IMR-90 (cell line): Measurements from ENCODE around the gene TPX2. TPM values are rescaled to one million over a fixed set of nuclear protein-coding genes. Genes with fewer than 3 reads are reported as not detected.
A peak's percentile ranks its signal among the peaks of the same experiment; 100 is the strongest.

ENCODE experiments used
- ATAC-seq: fragments of 200-7000 bp; cut with Tn5 transposase; 2 replicates; pipeline ENCODE4 v1.9.1; 2020; ENCODE audit warnings: low read depth, mild to moderate bottlenecking, moderate library complexity
- BruUV-seq: library from RNA; stranded (reverse); fragments of 400-500 nt; replicated peaks from 2 replicates; lab custom pipeline; 2021; lab: Mats Ljungman, UMichigan
- CTCF ChIA-PET: fragments of 300-600 bp; formaldehyde crosslinking; extraction: SDS; loops from one replicate; lab custom pipeline; 2021; ENCODE audit warnings: antibody characterized with exemption; lab: Yijun Ruan, JAX
- POLR2A ChIA-PET: fragments of 300-600 bp; sonication (Branson Sonifier 250); formaldehyde crosslinking; loops from one replicate; lab custom pipeline; 2022; ENCODE audit warnings: antibody characterized with exemption; ENCODE audit not compliant: unreplicated experiment; lab: Charles Lee
- DNase-seq: peaks from one replicate; pipeline ENCODE4 v3.0.0; 2013
- H2AFZ ChIP-seq: replicated peaks from 2 replicates; pipeline ENCODE3; 2013; ENCODE audit warnings: low read length, mild to moderate bottlenecking; ENCODE audit not compliant: poor library complexity
- H2AK5ac ChIP-seq: 2 replicates; pipeline ENCODE4 v1.6.1; 2013; ENCODE audit warnings: low read depth, low read length, inconsistent platforms
- H2AK9ac ChIP-seq: replicated peaks from 2 replicates; pipeline ENCODE3; 2013; ENCODE audit warnings: mild to moderate bottlenecking, low read depth, low read length, moderate library complexity; ENCODE audit not compliant: poor library complexity
- H2BK120ac ChIP-seq: 2 replicates; pipeline ENCODE4 v1.6.1; 2013; ENCODE audit warnings: low read depth, low read length, inconsistent platforms
- H2BK15ac ChIP-seq: 3 replicates; pipeline ENCODE4 v1.6.1; 2013; ENCODE audit warnings: low read depth, low read length, inconsistent platforms
- H2BK20ac ChIP-seq: 2 replicates; pipeline ENCODE4 v1.6.1; 2013; ENCODE audit warnings: low read depth, mild to moderate bottlenecking, inconsistent platforms, low read length, moderate library complexity
- H2BK5ac ChIP-seq: 2 replicates; pipeline ENCODE4 v1.6.1; 2013; ENCODE audit warnings: mild to moderate bottlenecking, low read depth, low read length, inconsistent platforms; ENCODE audit not compliant: poor library complexity, severe bottlenecking
- H3K14ac ChIP-seq: replicated peaks from 2 replicates; pipeline ENCODE4 v1.6.1; 2013; ENCODE audit warnings: low read depth, low read length, inconsistent platforms
- H3K18ac ChIP-seq: 2 replicates; pipeline ENCODE4 v1.6.1; 2013; ENCODE audit warnings: low read depth, low read length, control low read depth
- H3K23ac ChIP-seq: 2 replicates; pipeline ENCODE4 v1.6.1; 2013; ENCODE audit warnings: low read depth, low read length, inconsistent platforms
- H3K27ac ChIP-seq: 2 replicates; pipeline ENCODE4 v1.5.1; 2013; ENCODE audit warnings: mild to moderate bottlenecking, control low read depth, low read length; ENCODE audit not compliant: insufficient read depth
- H3K27me3 ChIP-seq: 2 replicates; pipeline ENCODE4 v1.6.1; 2013; ENCODE audit warnings: low read length; ENCODE audit not compliant: control insufficient read depth, insufficient read depth
- H3K36me3 ChIP-seq: 2 replicates; pipeline ENCODE4 v1.6.1; 2013; ENCODE audit warnings: low read length, mixed read lengths; ENCODE audit not compliant: control insufficient read depth, insufficient read depth
- H3K4ac ChIP-seq: 2 replicates; pipeline ENCODE4 v1.6.1; 2013; ENCODE audit warnings: low read depth, low read length, inconsistent platforms
- H3K4me1 ChIP-seq: 2 replicates; pipeline ENCODE4 v1.6.1; 2013; ENCODE audit warnings: low read length, mixed read lengths; ENCODE audit not compliant: control insufficient read depth, insufficient read depth
- H3K4me2 ChIP-seq: 2 replicates; pipeline ENCODE4 v1.6.1; 2013; ENCODE audit warnings: low read depth, mild to moderate bottlenecking, control low read depth, low read length, moderate library complexity
- H3K4me3 ChIP-seq: 2 replicates; pipeline ENCODE4 v1.5.1; 2013; ENCODE audit warnings: low read depth, mild to moderate bottlenecking, control low read depth, low read length, moderate library complexity; ENCODE audit not compliant: insufficient read depth
- H3K56ac ChIP-seq: 2 replicates; pipeline ENCODE4 v1.6.1; 2013; ENCODE audit warnings: low read length, inconsistent platforms; ENCODE audit not compliant: insufficient read depth; ENCODE audit errors: extremely low read depth
- H3K79me1 ChIP-seq, 2 experiments: 2 replicates each; pipeline ENCODE4 v1.6.1; 2013; ENCODE audit warnings: low read length in 2 of 2, inconsistent platforms in 1 of 2, low read depth in 1 of 2
- H3K9ac ChIP-seq: 2 replicates; pipeline ENCODE4 v1.6.1; 2013; ENCODE audit warnings: low read depth, low read length, control low read depth
- H3K9me1 ChIP-seq: 2 replicates; pipeline ENCODE4 v1.6.1; 2013; ENCODE audit warnings: low read length, inconsistent platforms; ENCODE audit not compliant: insufficient read depth
- H3K9me3 ChIP-seq: 2 replicates; pipeline ENCODE4 v1.6.1; 2013; ENCODE audit warnings: low read length; ENCODE audit not compliant: control insufficient read depth, insufficient read depth
- H4K20me1 ChIP-seq: 2 replicates; pipeline ENCODE4 v1.6.1; 2013; ENCODE audit warnings: low read length, inconsistent platforms; ENCODE audit not compliant: insufficient read depth
- H4K5ac ChIP-seq: 2 replicates; pipeline ENCODE4 v1.6.1; 2013; ENCODE audit warnings: mild to moderate bottlenecking, low read depth, low read length, control low read depth
- H4K8ac ChIP-seq, 2 experiments: 2 replicates each; pipeline ENCODE4 v1.6.1; 2013; ENCODE audit warnings: low read depth in 2 of 2, low read length in 2 of 2, control low read depth in 1 of 2, inconsistent platforms in 1 of 2
- H4K91ac ChIP-seq: 2 replicates; pipeline ENCODE4 v1.6.1; 2013; ENCODE audit warnings: low read depth, low read length, inconsistent platforms; ENCODE audit not compliant: insufficient read depth
- CEBPB ChIP-seq: IDR thresholded peaks from 2 replicates; pipeline ENCODE4 v1.6.1; 2012; ENCODE audit warnings: low read depth, low read length, improper control_type of control experiment
- CHD1 ChIP-seq: IDR thresholded peaks from 2 replicates; pipeline ENCODE4 v1.6.1; 2012; ENCODE audit warnings: low read depth, low read length, improper control_type of control experiment
- CTCF ChIP-seq: conservative IDR thresholded peaks from 2 replicates; pipeline ENCODE4 v1.5.1; 2012; ENCODE audit warnings: mild to moderate bottlenecking, low read depth, low read length, improper control_type of control experiment
- ELK1 ChIP-seq: fragments of 150-350 bp; IDR thresholded peaks from 2 replicates; pipeline ENCODE4 v1.6.1; 2016; ENCODE audit warnings: low read depth, mild to moderate bottlenecking, low read length, moderate library complexity, borderline replicate concordance
- FOS ChIP-seq: fragments of 150-350 bp; IDR thresholded peaks from 2 replicates; pipeline ENCODE4 v1.6.1; 2016; ENCODE audit warnings: low read depth, low read length
- MAZ ChIP-seq: IDR thresholded peaks from 2 replicates; pipeline ENCODE4 v1.6.1; 2012; ENCODE audit warnings: low read depth, mild to moderate bottlenecking, low read length, improper control_type of control experiment, moderate library complexity, borderline replicate concordance
- NFE2L2 ChIP-seq: fragments of 150-350 bp; IDR thresholded peaks from 2 replicates; pipeline ENCODE4 v1.6.1; 2016; ENCODE audit warnings: low read depth, mild to moderate bottlenecking, low read length
- POLR2A ChIP-seq: IDR thresholded peaks from 2 replicates; pipeline ENCODE4 v1.6.1; 2012; ENCODE audit warnings: mild to moderate bottlenecking, low read depth, low read length
- RAD21 ChIP-seq: IDR thresholded peaks from 2 replicates; pipeline ENCODE4 v1.6.1; 2012; ENCODE audit warnings: low read length, improper control_type of control experiment
- RCOR1 ChIP-seq: IDR thresholded peaks from 2 replicates; pipeline ENCODE4 v1.6.1; 2012; ENCODE audit warnings: mild to moderate bottlenecking, low read length, improper control_type of control experiment; ENCODE audit not compliant: insufficient replicate concordance
- RFX5 ChIP-seq: IDR thresholded peaks from 2 replicates; pipeline ENCODE4 v1.8.0; 2012; ENCODE audit warnings: low read depth, mild to moderate bottlenecking, low read length, moderate library complexity
- SMC3 ChIP-seq: fragments of 150-350 bp; IDR thresholded peaks from 2 replicates; pipeline ENCODE4 v1.6.1; 2016; ENCODE audit warnings: low read depth, mild to moderate bottlenecking, antibody characterized with exemption, low read length, moderate library complexity
- USF2 ChIP-seq: fragments of 150-350 bp; IDR thresholded peaks from 2 replicates; pipeline ENCODE4 v1.6.1; 2017; ENCODE audit warnings: mild to moderate bottlenecking, antibody characterized with exemption, low read length, low read depth
- WGBS, 2 experiments: methylation state at CpG; one replicate each; pipeline versions ENCODE4 v1.1.5 to v1.1.7; 2013; ENCODE audit warnings: missing lambda C conversion rate in 2 of 2; ENCODE audit not compliant: insufficient read length in 1 of 2; ENCODE audit errors: extremely low coverage in 2 of 2; 5-methylcytosine and 5-hydroxymethylcytosine counted together
- dilution Hi-C: fragments of 300-500 bp; cut with HindIII; formaldehyde crosslinking; loops from one replicate; pipeline ENCODE4 v1.14.3; 2018; ENCODE audit warnings: low sequenced_read_pairs; ENCODE audit not compliant: unreplicated experiment
- in situ Hi-C: fragments of 300-500 bp; cut with MboI; formaldehyde crosslinking; loops from 3 replicates; pipeline ENCODE4 v1.14.3; 2019; ENCODE audit warnings: low sequenced_read_pairs, inconsistent platforms, mixed read lengths
- intact Hi-C: fragments of 100-400 bp; cut with micrococcal nuclease; formaldehyde crosslinking; loops from 2 replicates; pipeline ENCODE4 v1.10.0; 2022
- polyA plus RNA-seq, 3 experiments: library from polyadenylated mRNA; depleted of rRNA; stranded (reverse); fragments of >200 nt; gene quantifications; 2 replicates each; pipeline ENCODE4 v1.2.3, GENCODE V29; 2012; ENCODE audit warnings: low replicate concordance in 1 of 3
- total RNA-seq: library from RNA; depleted of rRNA; stranded (reverse); fragments of >200 nt; gene quantifications from 2 replicates; pipeline ENCODE4 v1.2.3, GENCODE V29; 2012

Gene TPX2
- total and polyA plus RNA-seq, 2 of the 4 experiments (the other 2 are of a cell fraction): 28.5 to 72.2 TPM

- peak overlapping the region; percentile 1; the same call in 1 of the 2 replicates for H3K23ac ChIP-seq
- no peak overlapping the region for H3K4me3 ChIP-seq
- H3K9me3 ChIP-seq: peaks cover 2% of the 10 kb centered on the region
- BruUV-seq: no TSS peak
- H2AFZ ChIP-seq: no peak overlapping the region
- H3K27ac ChIP-seq: peak overlapping the region; percentile 83; the same call in 1 of the 2 replicates
- peak overlapping the region; percentile 49 for H2AK9ac ChIP-seq
- H4K8ac ChIP-seq: peak overlapping the region in 1 of 2 experiments; percentile 57; a peak in 2 of 4 replicates
- H2BK15ac ChIP-seq: no peak overlapping the region; the same call in 2 of the 3 replicates
- peaks cover 24 to 69% of the 10 kb centered on the region in 2 experiments for H3K79me1 ChIP-seq
- intact Hi-C loops: loop anchor here (2.0 kb wide), 1 partner anchor 14 kb away; no protein-coding TSS in a partner anchor
- peaks cover 21% of the 10 kb centered on the region for H3K4me1 ChIP-seq
- in situ Hi-C loops: no loop called here
- peak overlapping the region; percentile 49; the same call in 1 of the 2 replicates for H3K4ac ChIP-seq
- H2BK5ac ChIP-seq: peak overlapping the region; percentile 91
- no peak overlapping the region for H3K56ac ChIP-seq
- H2AK5ac ChIP-seq: peak overlapping the region; percentile 39; the same call in 1 of the 2 replicates
- peak overlapping the region; percentile 74 for H2BK120ac ChIP-seq
- H3K4me2 ChIP-seq: peak overlapping the region; percentile 73
- ATAC-seq: peak; percentile 70
- peak overlapping the region; percentile 4; the same call in 1 of the 2 replicates for H3K14ac ChIP-seq
- no peaks in the 10 kb centered on the region; the same call in none of the 2 replicates for H3K9me1 ChIP-seq
- 40% methylated on average over 2 of the region's 6 CpGs; no CpG with 5 or more reads in 1 of the 2 experiments for WGBS, 2 experiments
- H3K27me3 ChIP-seq: no peaks in the 10 kb centered on the region
- H3K36me3 ChIP-seq: no peaks in the 10 kb centered on the region
- DNase-seq: peak; percentile 93
- peak overlapping the region; percentile 78 for H3K18ac ChIP-seq
- peak overlapping the region; percentile 30; the same call in 1 of the 2 replicates for H4K91ac ChIP-seq
- no peak overlapping the region for H3K9ac ChIP-seq
- ChIA-PET CTCF (no interaction called here), POLR2A (no interaction called here)
- peak overlapping the region; percentile 30; the same call in 1 of the 2 replicates for H2BK20ac ChIP-seq
- dilution Hi-C loops: no loop called here
- H4K5ac ChIP-seq: peak overlapping the region; percentile 56
- TF ChIP-seq ELK1 (no peak), USF2 (no peak), CTCF (no peak), POLR2A (no peak), NFE2L2 (no peak), RCOR1 (no peak), RAD21 (no peak), RFX5 (no peak), CHD1 (no peak), SMC3 (no peak), CEBPB (peak; percentile 99), MAZ (no peak), FOS (peak; percentile 34; the same call in 1 of the 2 replicates)
- peaks cover 3% of the 10 kb centered on the region; the same call in 1 of the 2 replicates for H4K20me1 ChIP-seq
Observed at GRCh38 chr20:31760519-31761240, 21.6 kb downstream of the TPX2 start.
